ENCODE results near the gene KATNBL1.

KATNBL1 gene

GRCh38 chr15:34106423-34106822 is 103.5 kb downstream of the KATNBL1 start:
- H3K27ac ChIP-seq (replicated peaks), result no peak overlapping the region
- no peak overlapping the region for H3K4me3 ChIP-seq (replicated peaks; ENCODE audit: insufficient read depth, low read length)
- TF ChIP-seq REST (IDR thresholded peaks at IDR 0.05; ENCODE audit: insufficient replicate concordance, low read depth) (no peak), GABPA (IDR thresholded peaks at IDR 0.05; ENCODE audit: low read depth) (no peak), POLR2AphosphoS5 (IDR thresholded peaks at IDR 0.05; ENCODE audit: low read depth) (no peak), SPI1 (IDR thresholded peaks at IDR 0.05; ENCODE audit: borderline replicate concordance, low read depth) (no peak), CTCF (IDR thresholded peaks at IDR 0.05; ENCODE audit: insufficient read depth, low read length) (no peak)
- DNase-seq (ENCODE audit: low read depth in 1 of 2, low spot score in 1 of 2), result no peak
- no peaks in the 10 kb centered on the region for H3K27me3 ChIP-seq (ENCODE audit: insufficient read depth, poor library complexity, severe bottlenecking)

- TF ChIP-seq GABPA (IDR thresholded peaks at IDR 0.05; ENCODE audit: low read depth) (no peak), SPI1 (IDR thresholded peaks at IDR 0.05; ENCODE audit: borderline replicate concordance, low read depth) (no peak), POLR2AphosphoS5 (IDR thresholded peaks at IDR 0.05; ENCODE audit: low read depth) (no peak), CTCF (IDR thresholded peaks at IDR 0.05; ENCODE audit: insufficient read depth, low read length) (no peak), REST (IDR thresholded peaks at IDR 0.05; ENCODE audit: insufficient replicate concordance, low read depth) (no peak)
- peak overlapping the region; percentile 86 for H3K27ac ChIP-seq (replicated peaks)
- H3K27me3 ChIP-seq (ENCODE audit: insufficient read depth, poor library complexity, severe bottlenecking), result no peaks in the 10 kb centered on the region
- DNase-seq (ENCODE audit: low read depth in 1 of 2, low spot score in 1 of 2), result no peak
- H3K4me3 ChIP-seq (replicated peaks; ENCODE audit: insufficient read depth, low read length), result peak overlapping the region; percentile 99
These were observed 107.5 kb downstream of the KATNBL1 start for GRCh38 chr15:34102175-34102925.

- Histone ChIP-seq H3K27ac (replicated peaks) (peak within 1 kb of the TSS; percentile 86), H3K4me3 (replicated peaks; ENCODE audit: insufficient read depth, low read length) (peak within 1 kb of the TSS; percentile 99), H3K27me3 (ENCODE audit: insufficient read depth, poor library complexity, severe bottlenecking) (no peaks in the 10 kb centered on the region)
- TF ChIP-seq REST (IDR thresholded peaks at IDR 0.05; ENCODE audit: insufficient replicate concordance, low read depth) (peak; percentile 42), POLR2AphosphoS5 (IDR thresholded peaks at IDR 0.05; ENCODE audit: low read depth) (peak; percentile 88), CTCF (IDR thresholded peaks at IDR 0.05; ENCODE audit: insufficient read depth, low read length) (no peak), GABPA (IDR thresholded peaks at IDR 0.05; ENCODE audit: low read depth) (peak; percentile 78), SPI1 (IDR thresholded peaks at IDR 0.05; ENCODE audit: borderline replicate concordance, low read depth) (no peak)
- DNase-seq (ENCODE audit: low read depth in 1 of 2, low spot score in 1 of 2), result peak; percentile 97 to 99
These were observed 108.3 kb downstream of the KATNBL1 start, which contains the start of the genes EMC7 and PGBD4 for GRCh38 chr15:34101366-34102174. TSS of gene EMC7 (minus strand) at chr15:34101862. CDS start at chr15:34101839, 23 bp downstream. TSS of gene PGBD4 (plus strand) at chr15:34102083. CDS start at chr15:34102532, 449 bp downstream.
